ENCODE data around the gene CRIM1.
A peak's percentile ranks its signal among the peaks of the same experiment; 100 is the strongest.

The CRIM1 gene

GRCh38 chr2:36374585-36374984 is 19.0 kb downstream of the CRIM1 start:
- no peak for DNase-seq

GRCh38 chr2:36376319-36376765 is 20.8 kb downstream of the CRIM1 start:
- peak in 1 of 2 experiments; percentile 20 for DNase-seq

GRCh38 chr2:36376992-36377738 is 21.6 kb downstream of the CRIM1 start:
- DNase-seq, result no peak

GRCh38 chr2:36379710-36380448 is 24.3 kb downstream of the CRIM1 start:
- no peak for DNase-seq

- no peak for DNase-seq
Measured at GRCh38 chr2:36380624-36381481, 25.3 kb downstream of the CRIM1 start.

- DNase-seq, result no peak
Measured at GRCh38 chr2:36381993-36382392, 26.4 kb downstream of the CRIM1 start.

GRCh38 chr2:36382472-36382871 is 26.9 kb downstream of the CRIM1 start:
- no peak for DNase-seq

- no peak for DNase-seq
Measured at GRCh38 chr2:36383726-36384125, 28.1 kb downstream of the CRIM1 start.

GRCh38 chr2:36384454-36384853 is 28.9 kb downstream of the CRIM1 start:
- DNase-seq, result no peak

- no peak for DNase-seq
Measured at GRCh38 chr2:36385603-36386002, 30.0 kb downstream of the CRIM1 start.

GRCh38 chr2:36387258-36387916 is 31.8 kb downstream of the CRIM1 start:
- DNase-seq, result no peak

GRCh38 chr2:36388472-36388871 is 32.9 kb downstream of the CRIM1 start:
- DNase-seq, result no peak

GRCh38 chr2:36389091-36389564 is 33.5 kb downstream of the CRIM1 start:
- DNase-seq, result no peak

- DNase-seq, result no peak
Measured at GRCh38 chr2:36389577-36389976, 34.0 kb downstream of the CRIM1 start.

- no peak for DNase-seq
Measured at GRCh38 chr2:36392571-36393255, 37.1 kb downstream of the CRIM1 start.

GRCh38 chr2:36393738-36394256 is 38.2 kb downstream of the CRIM1 start:
- DNase-seq, result no peak

- no peak for DNase-seq
Measured at GRCh38 chr2:36394804-36395203, 39.2 kb downstream of the CRIM1 start.

GRCh38 chr2:36395866-36396265 is 40.3 kb downstream of the CRIM1 start:
- DNase-seq, result no peak

- no peak for DNase-seq
Measured at GRCh38 chr2:36396878-36397539, 41.4 kb downstream of the CRIM1 start.

GRCh38 chr2:36397728-36398413 is 42.3 kb downstream of the CRIM1 start:
- DNase-seq, result no peak

- no peak for DNase-seq
Measured at GRCh38 chr2:36399050-36399449, 43.5 kb downstream of the CRIM1 start.

Measured in NCI-H187 (cell line).